Measurements from ENCODE around the gene TBC1D2B. TPM values are rescaled to one million over a fixed set of nuclear protein-coding genes. Genes with fewer than 3 reads are reported as not detected.
"Not testable (repeated sequence)": the region's sequence is repeated elsewhere in the genome, so short reads cannot be mapped to it uniquely, and the experiment has no call there.

Gene TBC1D2B
- total and polyA plus RNA-seq, 2 of the 4 experiments (the other 2 are of a cell fraction), result 17.7 to 28.3 TPM

GRCh38 chr15:77951105-77951786 is 126.3 kb downstream of the TBC1D2B start:
- H2BK120ac ChIP-seq (ENCODE audit: low read depth, low read length); H3K27ac ChIP-seq (ENCODE audit: insufficient read depth, low read length); H2AK5ac ChIP-seq (ENCODE audit: low read depth, low read length); H2AK9ac ChIP-seq (replicated peaks; ENCODE audit: low read depth, low read length, poor library complexity); H3K9ac ChIP-seq (ENCODE audit: low read depth, low read length); H3K4me1 ChIP-seq (ENCODE audit: control insufficient read depth, insufficient read depth, low read length); H3K18ac ChIP-seq (ENCODE audit: low read depth, low read length); H3K23ac ChIP-seq (ENCODE audit: low read depth, low read length); ATAC-seq (ENCODE audit: low read depth); H3K36me3 ChIP-seq (ENCODE audit: control insufficient read depth, insufficient read depth, low read length); POLR2A ChIA-PET (ENCODE audit: unreplicated experiment); H3K79me1 ChIP-seq (ENCODE audit: low read depth in 1 of 2, low read length in 2 of 2); BruUV-seq (replicated peaks); H3K14ac ChIP-seq (replicated peaks; ENCODE audit: low read depth, low read length); H2BK5ac ChIP-seq (ENCODE audit: low read depth, low read length, poor library complexity, severe bottlenecking); H3K9me3 ChIP-seq (ENCODE audit: control insufficient read depth, insufficient read depth, low read length); H2BK20ac ChIP-seq (ENCODE audit: low read depth, low read length); intact Hi-C loops (cut with micrococcal nuclease); H3K56ac ChIP-seq (ENCODE audit: extremely low read depth, insufficient read depth, low read length); H4K5ac ChIP-seq (ENCODE audit: low read depth, low read length); H4K20me1 ChIP-seq (ENCODE audit: insufficient read depth, low read length); dilution Hi-C loops (cut with HindIII; ENCODE audit: low sequenced_read_pairs, unreplicated experiment); CTCF ChIA-PET; H4K8ac ChIP-seq (ENCODE audit: low read depth in 2 of 2, low read length in 2 of 2); H3K4me2 ChIP-seq (ENCODE audit: low read depth, low read length); H3K27me3 ChIP-seq (ENCODE audit: control insufficient read depth, insufficient read depth, low read length); H2AFZ ChIP-seq (replicated peaks; ENCODE audit: low read length, poor library complexity); H4K91ac ChIP-seq (ENCODE audit: insufficient read depth, low read depth, low read length); H3K4ac ChIP-seq (ENCODE audit: low read depth, low read length); H3K9me1 ChIP-seq (ENCODE audit: insufficient read depth, low read length); H3K4me3 ChIP-seq (ENCODE audit: insufficient read depth, low read depth, low read length); DNase-seq; H2BK15ac ChIP-seq (ENCODE audit: low read depth, low read length): not testable (repeated sequence)
- WGBS, 2 experiments (ENCODE audit: extremely low coverage in 2 of 2, insufficient read length in 1 of 2), result no CpG with 5 or more reads among the region's 5 CpGs
- in situ Hi-C loops (cut with MboI; ENCODE audit: low sequenced_read_pairs), result loop anchor here (25.0 kb wide), 1 partner anchor 486 kb away; the partner anchor contains the start of gene IREB2

- DNase-seq; dilution Hi-C loops (cut with HindIII; ENCODE audit: low sequenced_read_pairs, unreplicated experiment); H4K5ac ChIP-seq (ENCODE audit: low read depth, low read length); H2BK120ac ChIP-seq (ENCODE audit: low read depth, low read length); H3K79me1 ChIP-seq (ENCODE audit: low read depth in 1 of 2, low read length in 2 of 2); intact Hi-C loops (cut with micrococcal nuclease); H3K9me1 ChIP-seq (ENCODE audit: insufficient read depth, low read length); H3K27me3 ChIP-seq (ENCODE audit: control insufficient read depth, insufficient read depth, low read length); H4K20me1 ChIP-seq (ENCODE audit: insufficient read depth, low read length); H2AFZ ChIP-seq (replicated peaks; ENCODE audit: low read length, poor library complexity); H3K4me1 ChIP-seq (ENCODE audit: control insufficient read depth, insufficient read depth, low read length); H3K4me2 ChIP-seq (ENCODE audit: low read depth, low read length); H3K36me3 ChIP-seq (ENCODE audit: control insufficient read depth, insufficient read depth, low read length); H3K9ac ChIP-seq (ENCODE audit: low read depth, low read length); BruUV-seq (replicated peaks); H3K4ac ChIP-seq (ENCODE audit: low read depth, low read length); H3K14ac ChIP-seq (replicated peaks; ENCODE audit: low read depth, low read length); POLR2A ChIA-PET (ENCODE audit: unreplicated experiment); H3K18ac ChIP-seq (ENCODE audit: low read depth, low read length); ATAC-seq (ENCODE audit: low read depth); H3K56ac ChIP-seq (ENCODE audit: extremely low read depth, insufficient read depth, low read length); H3K23ac ChIP-seq (ENCODE audit: low read depth, low read length); H3K27ac ChIP-seq (ENCODE audit: insufficient read depth, low read length); H3K9me3 ChIP-seq (ENCODE audit: control insufficient read depth, insufficient read depth, low read length); H4K91ac ChIP-seq (ENCODE audit: insufficient read depth, low read depth, low read length); H2BK15ac ChIP-seq (ENCODE audit: low read depth, low read length); H2AK5ac ChIP-seq (ENCODE audit: low read depth, low read length); H4K8ac ChIP-seq (ENCODE audit: low read depth in 2 of 2, low read length in 2 of 2); H2BK5ac ChIP-seq (ENCODE audit: low read depth, low read length, poor library complexity, severe bottlenecking); CTCF ChIA-PET; H2BK20ac ChIP-seq (ENCODE audit: low read depth, low read length); H3K4me3 ChIP-seq (ENCODE audit: insufficient read depth, low read depth, low read length); H2AK9ac ChIP-seq (replicated peaks; ENCODE audit: low read depth, low read length, poor library complexity): not testable (repeated sequence)
- in situ Hi-C loops (cut with MboI; ENCODE audit: low sequenced_read_pairs), result loop anchor here (25.0 kb wide), 1 partner anchor 487 kb away; the partner anchor contains the start of gene IREB2
- WGBS, 2 experiments (ENCODE audit: extremely low coverage in 2 of 2, insufficient read length in 1 of 2), result no CpG with 5 or more reads among the region's 2 CpGs
These were observed 127.0 kb downstream of the TBC1D2B start for GRCh38 chr15:77950470-77950869.

Data from IMR-90 (cell line).